Transverse colon (tissue), 4 donors: Measurements from ENCODE around the gene TRAM2. TPM values are rescaled to one million over a fixed set of nuclear protein-coding genes. Genes with fewer than 3 reads are reported as not detected.

Source experiments
- DNase-seq: peaks from one replicate; pipeline ENCODE4 v3.0.0-alpha.2; 2019
- H3K27ac ChIP-seq, 4 donors: fragments of 200-600 bp; sonication (generic); 2 replicates each; pipeline ENCODE4 v1.5.1; 2016 to 2018; ENCODE audit warnings: inconsistent platforms in 4 of 4
- H3K27me3 ChIP-seq: fragments of 200-600 bp; sonication (generic); 2 replicates; pipeline ENCODE4 v1.5.1; 2017; ENCODE audit warnings: inconsistent platforms
- H3K36me3 ChIP-seq, 4 donors: fragments of 200-600 bp; sonication (generic); 2 replicates each; pipeline ENCODE4 v1.5.1; 2017 to 2019; ENCODE audit warnings: inconsistent platforms in 4 of 4
- H3K4me1 ChIP-seq, 4 donors: fragments of 200-600 bp; sonication (generic); 2 replicates each; pipeline ENCODE4 v1.5.1; 2017 to 2020; ENCODE audit warnings: inconsistent platforms in 4 of 4
- H3K4me3 ChIP-seq, 4 donors: fragments of 200-600 bp; sonication (generic); 1 replicate in 1 of 4; 2 replicates in 3 of 4; pipeline versions ENCODE4 v1.5.1 to v1.6.1; 2017 to 2019; ENCODE audit warnings: inconsistent platforms in 4 of 4
- H3K9me3 ChIP-seq, 2 donors: fragments of 200-600 bp; sonication (generic); 2 replicates each; pipeline ENCODE4 v1.5.1; 2017 to 2019; ENCODE audit warnings: inconsistent platforms in 2 of 2
- EP300 ChIP-seq: sonication (generic); formaldehyde crosslinking; IDR thresholded peaks from one replicate; pipeline ENCODE4 v1.6.1; 2017; ENCODE audit warnings: antibody characterized with exemption, low read depth
- POLR2A ChIP-seq: fragments of 450-650 bp; IDR thresholded peaks from one replicate; pipeline ENCODE4 v1.6.1; 2016; ENCODE audit warnings: antibody characterized with exemption, mild to moderate bottlenecking, moderate library complexity
- POLR2AphosphoS5 ChIP-seq, 3 donors: sonication (generic); formaldehyde crosslinking; IDR thresholded peaks; one replicate each; pipeline ENCODE4 v1.6.1; 2016; ENCODE audit warnings: antibody characterized with exemption in 3 of 3
- WGBS, 2 donors: methylation state at CpG; one replicate each; pipeline ENCODE4 v1.1.5; 2018; ENCODE audit warnings: low coverage in 1 of 2; 5-methylcytosine and 5-hydroxymethylcytosine counted together
- in situ Hi-C, 4 donors: fragments of 200-750 bp; cut with MboI; loops; one replicate each; pipeline versions ENCODE4 v1.15.0 to v1.15.1; 2017; ENCODE audit warnings: low sequenced_read_pairs in 3 of 4, low pct_ligation_motif_present in 1 of 4, low pct_unique_long_range_greater_than_20kb in 1 of 4
- intact Hi-C: fragments of 100-400 bp; cut with DNase I; formaldehyde crosslinking; loops from one replicate; pipeline ENCODE4 v1.15.1; 2023; ENCODE audit warnings: low total_unique reads
- total RNA-seq, 4 donors: library from RNA; depleted of rRNA; stranded (reverse); fragments of >200 nt; gene quantifications; one replicate each; pipeline ENCODE4 v1.1.0, GENCODE V29; 2016
- TF ChIP-seq, protein P1 (sequence below), 5 experiments: fragments of 200-600 bp in 3 of 5; fragments of 450-650 bp in 2 of 5; sonication (generic) in 3 of 5; IDR thresholded peaks; 1 replicate in 2 of 5; 2 replicates in 3 of 5; pipeline ENCODE4 v1.5.1; 2016 to 2017; ENCODE audit warnings: antibody characterized with exemption in 5 of 5, inconsistent platforms in 3 of 5, mild to moderate bottlenecking in 2 of 5, moderate library complexity in 1 of 5

The TRAM2 gene
- total RNA-seq, 4 donors from 2014 or later = 8.4 to 15.4 (median 11.7) TPM

DNA sequence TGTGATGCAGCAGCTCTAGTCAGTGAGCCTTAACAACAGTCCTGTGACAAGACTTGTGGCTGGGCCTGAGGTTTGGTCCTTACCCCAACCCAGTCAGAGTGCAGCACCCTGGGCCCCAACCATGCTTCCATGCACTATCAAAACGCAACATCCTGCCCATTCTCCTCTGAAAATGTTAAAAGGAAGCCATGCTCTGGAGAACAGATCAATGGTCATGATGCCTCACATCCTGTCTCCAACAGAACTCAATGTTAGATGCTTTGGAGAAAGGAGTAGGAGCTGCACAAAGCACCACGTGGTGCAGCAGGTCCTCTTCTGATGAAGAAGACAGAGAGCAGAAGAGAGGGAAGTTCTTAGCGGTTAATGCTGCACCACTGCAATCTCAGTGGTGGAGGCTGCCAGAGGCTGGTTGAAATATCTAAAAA lies 41.9 kb downstream of the TRAM2 start:
- H3K4me1 ChIP-seq = peaks cover 12 to 25% (median 14%) of the 10 kb centered on the region in 4 donors
- no peak overlapping the region for H3K4me3 ChIP-seq
- TF ChIP-seq POLR2AphosphoS5 (IDR thresholded peaks at IDR 0.05) (no peak), POLR2A (no peak), EP300 (no peak)
- TF ChIP-seq, protein P1, sequence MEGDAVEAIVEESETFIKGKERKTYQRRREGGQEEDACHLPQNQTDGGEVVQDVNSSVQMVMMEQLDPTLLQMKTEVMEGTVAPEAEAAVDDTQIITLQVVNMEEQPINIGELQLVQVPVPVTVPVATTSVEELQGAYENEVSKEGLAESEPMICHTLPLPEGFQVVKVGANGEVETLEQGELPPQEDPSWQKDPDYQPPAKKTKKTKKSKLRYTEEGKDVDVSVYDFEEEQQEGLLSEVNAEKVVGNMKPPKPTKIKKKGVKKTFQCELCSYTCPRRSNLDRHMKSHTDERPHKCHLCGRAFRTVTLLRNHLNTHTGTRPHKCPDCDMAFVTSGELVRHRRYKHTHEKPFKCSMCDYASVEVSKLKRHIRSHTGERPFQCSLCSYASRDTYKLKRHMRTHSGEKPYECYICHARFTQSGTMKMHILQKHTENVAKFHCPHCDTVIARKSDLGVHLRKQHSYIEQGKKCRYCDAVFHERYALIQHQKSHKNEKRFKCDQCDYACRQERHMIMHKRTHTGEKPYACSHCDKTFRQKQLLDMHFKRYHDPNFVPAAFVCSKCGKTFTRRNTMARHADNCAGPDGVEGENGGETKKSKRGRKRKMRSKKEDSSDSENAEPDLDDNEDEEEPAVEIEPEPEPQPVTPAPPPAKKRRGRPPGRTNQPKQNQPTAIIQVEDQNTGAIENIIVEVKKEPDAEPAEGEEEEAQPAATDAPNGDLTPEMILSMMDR (IDR thresholded peaks at IDR 0.05) = no peak
- intact Hi-C loops (no loop called here), in situ Hi-C loops (no loop called here)
- no peaks in the 10 kb centered on the region for H3K9me3 ChIP-seq
- H3K27ac ChIP-seq = peak overlapping the region in 2 of 4 donors; percentile 34 to 60
- no peaks in the 10 kb centered on the region for H3K27me3 ChIP-seq
- DNase-seq = no peak
- H3K36me3 ChIP-seq = no peaks in the 10 kb centered on the region
- WGBS, 2 donors = 85% methylated on average over 3 of the region's 3 CpGs; no CpG with 5 or more reads in 1 of the 2 donors

- Histone ChIP-seq H3K4me1 (peaks cover 12 to 21% (median 14%) of the 10 kb centered on the region in 4 donors), H3K27me3 (no peaks in the 10 kb centered on the region), H3K27ac (peak overlapping the region in 1 of 4 donors; percentile 34), H3K4me3 (no peak overlapping the region), H3K9me3 (no peaks in the 10 kb centered on the region), H3K36me3 (no peaks in the 10 kb centered on the region)
- TF ChIP-seq POLR2A (no peak), POLR2AphosphoS5 (IDR thresholded peaks at IDR 0.05) (no peak), EP300 (no peak)
- TF ChIP-seq, protein P1 (IDR thresholded peaks at IDR 0.05) = no peak
- intact Hi-C loops (no loop called here), in situ Hi-C loops (no loop called here)
- DNase-seq = no peak
- WGBS, 2 donors = 97 to 100% methylated on average over 5 of the region's 5 CpGs
Measured at GRCh38 chr6:52534363-52534762, 42.5 kb downstream of the TRAM2 start.

DNA sequence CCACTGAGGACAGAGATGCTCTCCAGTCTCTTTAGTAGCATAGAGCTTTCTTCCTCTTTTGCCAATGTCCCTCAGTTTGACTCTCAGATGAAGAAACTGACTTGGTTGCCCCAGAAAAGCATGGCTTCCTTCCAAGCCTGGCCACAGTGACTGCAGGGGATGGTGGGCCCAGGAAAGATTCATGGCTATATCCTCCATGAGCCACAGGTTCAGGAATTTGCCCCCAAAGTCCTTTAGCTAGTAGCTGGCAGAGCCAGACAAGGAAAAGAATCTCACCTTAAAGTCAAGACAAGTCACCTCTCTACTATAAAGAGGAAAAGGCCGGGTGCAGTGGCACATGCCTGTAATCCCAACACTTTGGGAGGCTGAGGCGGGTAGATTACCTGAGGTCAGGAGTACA lies 43.4 kb downstream of the TRAM2 start:
- no peak overlapping the region for H3K4me3 ChIP-seq
- no peaks in the 10 kb centered on the region for H3K36me3 ChIP-seq
- H3K4me1 ChIP-seq = peaks cover 8 to 14% (median 11%) of the 10 kb centered on the region in 4 donors
- no peak for DNase-seq
- H3K27ac ChIP-seq = no peak overlapping the region
- H3K9me3 ChIP-seq = no peaks in the 10 kb centered on the region
- WGBS, 2 donors = 100% methylated on average over 2 of the region's 2 CpGs
- in situ Hi-C loops (no loop called here), intact Hi-C loops (no loop called here)
- no peaks in the 10 kb centered on the region for H3K27me3 ChIP-seq
- TF ChIP-seq, protein P1 (IDR thresholded peaks at IDR 0.05) = no peak
- no peak for TF ChIP-seq POLR2A
- TF ChIP-seq EP300 = no peak
- TF ChIP-seq POLR2AphosphoS5 (IDR thresholded peaks at IDR 0.05) = no peak

GRCh38 chr6:52532457-52532856 lies 44.4 kb downstream of the TRAM2 start:
- in situ Hi-C loops (no loop called here), intact Hi-C loops (no loop called here)
- Histone ChIP-seq H3K27ac (no peak overlapping the region), H3K4me1 (peaks cover 0 to 4% (median 3%) of the 10 kb centered on the region in 4 donors), H3K36me3 (no peaks in the 10 kb centered on the region), H3K4me3 (no peak overlapping the region), H3K27me3 (no peaks in the 10 kb centered on the region), H3K9me3 (no peaks in the 10 kb centered on the region)
- no peak for DNase-seq
- TF ChIP-seq EP300 (no peak), POLR2A (no peak), POLR2AphosphoS5 (IDR thresholded peaks at IDR 0.05) (no peak)
- TF ChIP-seq, protein P1 (IDR thresholded peaks at IDR 0.05) = no peak
- WGBS, 2 donors = 76 to 88% methylated on average over 2 of the region's 2 CpGs
